HepG2 (cell line): ENCODE results near the gene HOXA10. TPM values are rescaled to one million over a fixed set of nuclear protein-coding genes. Genes with fewer than 3 reads are reported as not detected.

Experiments
- ATAC-seq: fragments of 200-7000 bp; cut with Tn5 transposase; 3 replicates; pipeline ENCODE4 v1.9.1; 2020; ENCODE audit warnings: mild to moderate bottlenecking, moderate library complexity
- BruUV-seq: library from RNA; stranded (reverse); fragments of 400-500 nt; replicated peaks from 2 replicates; lab custom pipeline; 2021; lab: Mats Ljungman, UMichigan
- CTCF ChIA-PET: fragments of 300-600 bp; formaldehyde crosslinking; extraction: SDS; loops from one replicate; lab custom pipeline; 2021; ENCODE audit warnings: low total read pairs, inconsistent platforms, low intra/inter-chr PET ratio; lab: Yijun Ruan, JAX
- POLR2A ChIA-PET: fragments of 350-600 bp; sonication (Branson Sonifier 250); formaldehyde crosslinking; loops from one replicate; lab custom pipeline; 2020; ENCODE audit warnings: antibody characterized with exemption, inconsistent platforms; lab: Yijun Ruan, JAX
- DNase-seq: peaks from one replicate; pipeline ENCODE4 v3.0.0-alpha.2; 2015; ENCODE audit warnings: low spot score
- FAIRE-seq: peaks from 3 replicates; lab custom pipeline; 2011; peaks lifted over from hg19 to GRCh38; lab: Jason Lieb, UNC
- H2AFZ ChIP-seq: one replicate; pipeline ENCODE4 v1.6.1; 2011; ENCODE audit warnings: low read length, inconsistent platforms
- H3K27ac ChIP-seq: fragments of 300-600 bp; 3 replicates; pipeline ENCODE4 v1.8.0; 2011; ENCODE audit warnings: mixed run types, mild to moderate bottlenecking, mixed read lengths, low read length, inconsistent platforms; ENCODE audit not compliant: insufficient read depth; ENCODE audit errors: extremely low read length
- H3K27me3 ChIP-seq, 2 experiments: fragments of 200-600 bp in 1 of 2; 2 replicates in 1 of 2; 3 replicates in 1 of 2; pipeline versions ENCODE4 v1.6.0 to v1.8.0; 2011; ENCODE audit warnings: low read length in 2 of 2, mild to moderate bottlenecking in 2 of 2, moderate library complexity in 2 of 2, inconsistent platforms in 1 of 2; ENCODE audit not compliant: insufficient read depth in 2 of 2, control insufficient read depth in 1 of 2
- H3K36me3 ChIP-seq, 2 experiments: fragments of 200-600 bp in 1 of 2; replicated peaks in 1 of 2; 2 replicates in 1 of 2; 3 replicates in 1 of 2; pipeline versions ENCODE4 v1.5.1 to v1.8.0; 2011; ENCODE audit warnings: low read length in 2 of 2, inconsistent platforms in 1 of 2; ENCODE audit not compliant: insufficient read depth in 2 of 2, control insufficient read depth in 1 of 2
- H3K4me1 ChIP-seq: 2 replicates; pipeline ENCODE4 v1.5.1; 2012; ENCODE audit warnings: low read length, inconsistent platforms; ENCODE audit not compliant: insufficient read depth
- H3K4me2 ChIP-seq: 2 replicates; pipeline ENCODE4 v1.6.0; 2011; ENCODE audit warnings: low read depth, low read length, inconsistent platforms
- H3K4me3 ChIP-seq, 3 experiments: fragments of 200-600 bp in 1 of 3; sonication (generic), shearing (Covaris generic) in 1 of 3; replicated peaks in 1 of 3; 2 replicates each; pipeline ENCODE4 v1.5.1; 2011 to 2016; ENCODE audit warnings: low read length in 3 of 3, inconsistent platforms in 2 of 3, low read depth in 2 of 3, mild to moderate bottlenecking in 2 of 3, control low read depth in 1 of 3, mixed read lengths in 1 of 3; ENCODE audit not compliant: insufficient read depth in 1 of 3
- H3K79me2 ChIP-seq: one replicate; pipeline ENCODE4 v1.6.1; 2011; ENCODE audit warnings: low read length, inconsistent platforms; ENCODE audit not compliant: insufficient read depth
- H3K9ac ChIP-seq: 2 replicates; pipeline ENCODE4 v1.6.0; 2011; ENCODE audit warnings: mild to moderate bottlenecking, low read depth, low read length, inconsistent platforms; ENCODE audit not compliant: insufficient read depth
- H3K9me3 ChIP-seq: 2 replicates; pipeline ENCODE4 v1.5.1; 2012; ENCODE audit warnings: mild to moderate bottlenecking, low read length
- H4K20me1 ChIP-seq: 2 replicates; pipeline ENCODE4 v1.6.0; 2011; ENCODE audit warnings: inconsistent platforms, mild to moderate bottlenecking, low read length, moderate library complexity; ENCODE audit not compliant: insufficient read depth
- ARNT ChIP-seq: fragments of 450-650 bp; IDR thresholded peaks from 2 replicates; pipeline ENCODE4 v1.6.1; 2017
- BCLAF1 ChIP-seq: fragments of 450-650 bp; IDR thresholded peaks from 2 replicates; pipeline ENCODE4 v1.6.1; 2017; ENCODE audit warnings: mild to moderate bottlenecking
- ETV6 ChIP-seq: sonication (generic); formaldehyde crosslinking; conservative IDR thresholded peaks from 2 replicates; pipeline ENCODE4 v1.4.0; 2020; ENCODE audit warnings: missing genetic modification reagents
- GATA4 ChIP-seq: sonication (generic); IDR thresholded peaks from 2 replicates; pipeline ENCODE4 v1.6.1; 2016; ENCODE audit warnings: antibody characterized with exemption, low read depth, borderline replicate concordance
- GMEB2 ChIP-seq: IDR thresholded peaks from 2 replicates; pipeline ENCODE4 v1.6.1; 2016; ENCODE audit warnings: missing biosample characterization, missing genetic modification reagents, low read depth
- HIC2 ChIP-seq: sonication (generic); formaldehyde crosslinking; IDR thresholded peaks from 2 replicates; pipeline ENCODE4 v1.9.0; 2022; ENCODE audit warnings: low read depth, missing genetic modification reagents
- KLF6 ChIP-seq: IDR thresholded peaks from 2 replicates; pipeline ENCODE4 v1.8.0; 2016; ENCODE audit warnings: missing biosample characterization, missing genetic modification reagents
- NR2F1 ChIP-seq, 2 experiments: fragments of 450-650 bp in 1 of 2; formaldehyde crosslinking in 1 of 2; IDR thresholded peaks; 2 replicates each; pipeline versions ENCODE4 v1.5.0 to v1.6.1; 2016 to 2020; ENCODE audit warnings: mild to moderate bottlenecking in 1 of 2, missing compliant biosample characterization in 1 of 2, missing genetic modification reagents in 1 of 2, moderate library complexity in 1 of 2
- POLR2G ChIP-seq: fragments of 200-400 bp; formaldehyde crosslinking; IDR thresholded peaks from 2 replicates; pipeline ENCODE4 v1.6.1; 2018; ENCODE audit warnings: mild to moderate bottlenecking, low read depth, low read length, moderate library complexity
- ZNF678 ChIP-seq: sonication (generic); formaldehyde crosslinking; IDR thresholded peaks from 2 replicates; pipeline ENCODE4 v1.4.0; 2020; ENCODE audit warnings: mild to moderate bottlenecking, missing genetic modification reagents
- WGBS: methylation state at CpG from one replicate; pipeline ENCODE4 v1.1.6; 2017; ENCODE audit warnings: low lambda C conversion rate; 5-methylcytosine and 5-hydroxymethylcytosine counted together
- in situ Hi-C: cut with HindIII; loops from 2 replicates; pipeline ENCODE4 v1.10.0; 2017; ENCODE audit warnings: low pct_unique_long_range_greater_than_20kb; ENCODE audit not compliant: extremely low pct_ligation_motif_present
- intact Hi-C: fragments of 100-400 bp; cut with micrococcal nuclease; formaldehyde crosslinking; loops from one replicate; pipeline ENCODE4 v1.10.0; 2022; ENCODE audit not compliant: unreplicated experiment
- polyA plus RNA-seq, 8 experiments: library from polyadenylated mRNA; depleted of rRNA in 3 of 8; stranded (reverse) in 7 of 8; unstranded in 1 of 8; fragments of >200 nt; fragmentation: Illumina TruSeq in 4 of 8; extraction: Trizol in 4 of 8; gene quantifications; 2 replicates each; pipeline versions ENCODE4 v1.2.1 to v1.2.3, GENCODE V29; 2011 to 2016; ENCODE audit warnings: low read depth in 4 of 8, missing spikeins in 1 of 8, mixed read lengths in 1 of 8; ENCODE audit not compliant: insufficient read depth in 1 of 8
- total RNA-seq, 5 experiments: library from RNA; depleted of rRNA; stranded (reverse); fragments of >200 nt; fragmentation: Illumina TruSeq; extraction: Trizol; gene quantifications; 2 replicates each; pipeline ENCODE4 v1.2.3, GENCODE V29; 2016; ENCODE audit warnings: low read depth in 1 of 5

HOXA10 gene
- total and polyA plus RNA-seq, 2 of the 13 experiments (the other 11 are each of a cell fraction or from before 2014, with no cell fraction given), result not detected

DNA sequence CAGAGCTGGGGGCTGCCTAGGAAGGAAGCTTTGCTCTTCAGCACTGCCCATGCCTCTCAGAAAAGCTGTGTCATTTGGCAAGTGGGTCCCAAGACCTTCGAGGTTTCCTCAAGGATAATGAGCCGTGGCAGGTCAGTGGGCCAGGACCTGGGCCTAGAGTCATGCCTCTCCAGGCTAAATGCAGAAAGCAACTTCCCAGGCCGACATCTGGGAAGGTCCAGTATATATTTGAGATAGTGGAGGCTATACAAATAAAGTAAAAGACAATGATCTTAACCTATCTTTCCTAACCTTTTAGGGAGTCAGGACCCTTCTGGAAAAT lies 2.4 kb upstream of the HOXA10 start:
- Histone ChIP-seq H3K79me2 (no peaks in the 10 kb centered on the region), H3K36me3 (no peaks in the 10 kb centered on the region), H4K20me1 (no peaks in the 10 kb centered on the region), H3K4me1 (peaks cover 24% of the 10 kb centered on the region), H3K27ac (no peak overlapping the region), H3K4me3 (no peak overlapping the region), H3K4me2 (no peak overlapping the region), H3K9ac (no peak overlapping the region), H3K27me3 (peaks cover 4 to 78% of the 10 kb centered on the region in 2 experiments), H2AFZ (no peak overlapping the region), H3K9me3 (no peaks in the 10 kb centered on the region)
- FAIRE-seq (no peak), DNase-seq (no peak), ATAC-seq (no peak)
- in situ Hi-C loops, result no loop called here
- ChIA-PET POLR2A (no interaction called here), CTCF (no interaction called here)
- intact Hi-C loops, result no loop called here
- BruUV-seq, result no TSS peak
- WGBS, result 35% methylated on average over 3 of the region's 3 CpGs
- TF ChIP-seq ARNT (no peak), KLF6 (CRISPR knock-in tag) (no peak), POLR2G (no peak), GMEB2 (CRISPR knock-in tag) (no peak), GATA4 (no peak), ETV6 (no peak), HIC2 (CRISPR knock-in tag) (no peak), BCLAF1 (no peak), ZNF678 (no peak), NR2F1 (CRISPR knock-in tag; IDR thresholded peaks at IDR 0.05) (no peak)
